Ovary (tissue), 9 donors: ENCODE data around the gene SPINT2. TPM values are rescaled to one million over a fixed set of nuclear protein-coding genes. Genes with fewer than 3 reads are reported as not detected.

ENCODE experiments used
- DNase-seq, 5 donors: peaks; one replicate each; pipeline ENCODE4 v3.0.0-alpha.2; 2019 to 2020
- H3K27ac ChIP-seq, 2 donors: fragments of 200-600 bp; one replicate each; pipeline versions ENCODE4 v1.5.1 to v1.8.0; 2019 to 2022
- H3K27me3 ChIP-seq: fragments of 200-600 bp; one replicate; pipeline ENCODE4 v1.8.0; 2022
- H3K36me3 ChIP-seq: fragments of 200-600 bp; sonication (generic); one replicate; pipeline ENCODE4 v1.5.1; 2019
- H3K4me1 ChIP-seq: one replicate; pipeline ENCODE4 v1.8.1; 2013; ENCODE audit warnings: mild to moderate bottlenecking, moderate library complexity; ENCODE audit not compliant: insufficient read depth
- H3K4me3 ChIP-seq: fragments of 200-600 bp; sonication (generic); one replicate; pipeline ENCODE4 v1.5.1; 2017
- H3K9me3 ChIP-seq, 2 donors: fragments of 200-600 bp in 1 of 2; sonication (generic) in 1 of 2; one replicate each; pipeline versions ENCODE4 v1.5.1 to v1.8.1; 2013 to 2019; ENCODE audit warnings: mild to moderate bottlenecking in 1 of 2, moderate library complexity in 1 of 2
- EP300 ChIP-seq: sonication (generic); formaldehyde crosslinking; IDR thresholded peaks from one replicate; pipeline ENCODE4 v1.6.1; 2017; ENCODE audit warnings: antibody characterized with exemption
- POLR2A ChIP-seq: fragments of 450-650 bp; IDR thresholded peaks from one replicate; pipeline ENCODE4 v1.6.1; 2017; ENCODE audit warnings: antibody characterized with exemption, mild to moderate bottlenecking, moderate library complexity
- WGBS, 3 donors: extraction: QIAGEN DNeasy Blood & Tissue Kit in 1 of 3; methylation state at CpG; one replicate each; pipeline versions ENCODE4 v1.1.5 to v1.1.7; 2013 to 2017; 5-methylcytosine and 5-hydroxymethylcytosine counted together
- intact Hi-C, 4 donors: fragments of 100-400 bp; cut with DNase I; formaldehyde crosslinking; loops; one replicate each; pipeline versions ENCODE4 v1.11.0 to v1.15.1; 2022 to 2023
- polyA plus RNA-seq, 2 donors: library from polyadenylated mRNA; stranded (reverse); fragments of 200-250 nt in 1 of 2; fragments of 350-450 nt in 1 of 2; fragmentation: Illumina TruSeq in 1 of 2; extraction: RNeasy Lipid Tissue Mini Kit (QIAGEN cat#74804) in 1 of 2; gene quantifications; one replicate each; pipeline ENCODE4 v1.2.3, GENCODE V29; 2013 to 2014
- total RNA-seq, 7 donors: library from RNA; depleted of rRNA in 2 of 7; stranded (reverse); fragments of >200 nt in 2 of 7; fragmentation: NEBNext Ultra II Directional in 3 of 7; extraction: Animal tissue kit (Norgen Biotek cat#: 25700) in 3 of 7; gene quantifications; one replicate each; pipeline versions ENCODE4 v1.1.0 to v1.2.4, GENCODE V29; 2016 to 2023
- TF ChIP-seq, protein P1 (sequence below), 3 donors: fragments of 450-650 bp in 2 of 3; fragments of 200-600 bp in 1 of 3; IDR thresholded peaks; one replicate each; pipeline versions ENCODE4 v1.5.1 to v1.8.0; 2016 to 2022; ENCODE audit warnings: antibody characterized with exemption in 3 of 3, mild to moderate bottlenecking in 1 of 3
- donor health status: DM: no; HTN: no; CAD: no; lungs with moderate emphysema.
- donor health status: DM: no; HTN: no; CAD: no.
- donor health status: Bipolar disorder and iron deficiency.
- donor health status: DM: yes; HTN: yes; CAD: no.
- donor health status: DM: no; HTN: no; CAD: no.
- donor health status: DM: yes; HTN: yes; CAD: no.

Gene SPINT2
- total and polyA plus RNA-seq, 9 donors, result 71.5 to 556 (median 117) TPM

DNA sequence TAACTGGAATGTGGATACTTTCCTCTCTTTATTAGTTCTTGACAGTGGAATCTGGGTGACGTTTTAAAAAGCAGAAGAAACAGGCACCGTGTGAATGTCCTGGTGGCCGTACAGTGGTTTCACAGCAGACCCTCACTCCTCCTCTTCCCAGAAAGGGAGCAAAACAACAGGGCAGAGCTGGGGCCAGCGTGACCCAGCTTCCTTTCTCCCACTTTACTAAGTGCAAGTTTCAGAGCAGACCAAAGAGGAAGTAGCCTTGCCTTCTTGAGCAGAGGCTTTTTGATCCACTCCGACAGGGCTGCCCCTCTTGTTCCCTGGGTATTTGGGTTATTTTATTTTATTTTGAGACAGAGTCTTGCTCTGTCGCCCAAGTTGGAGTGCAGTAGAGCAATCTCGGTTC is 20.0 kb downstream of the SPINT2 start:
- H3K4me3 ChIP-seq, result no peak overlapping the region
- no peaks in the 10 kb centered on the region for H3K27me3 ChIP-seq
- no peak for DNase-seq
- intact Hi-C loops, result no loop called here
- H3K27ac ChIP-seq, result peak overlapping the region in 1 of 2 donors; percentile 41
- TF ChIP-seq POLR2A (no peak), EP300 (no peak)
- TF ChIP-seq, protein P1, sequence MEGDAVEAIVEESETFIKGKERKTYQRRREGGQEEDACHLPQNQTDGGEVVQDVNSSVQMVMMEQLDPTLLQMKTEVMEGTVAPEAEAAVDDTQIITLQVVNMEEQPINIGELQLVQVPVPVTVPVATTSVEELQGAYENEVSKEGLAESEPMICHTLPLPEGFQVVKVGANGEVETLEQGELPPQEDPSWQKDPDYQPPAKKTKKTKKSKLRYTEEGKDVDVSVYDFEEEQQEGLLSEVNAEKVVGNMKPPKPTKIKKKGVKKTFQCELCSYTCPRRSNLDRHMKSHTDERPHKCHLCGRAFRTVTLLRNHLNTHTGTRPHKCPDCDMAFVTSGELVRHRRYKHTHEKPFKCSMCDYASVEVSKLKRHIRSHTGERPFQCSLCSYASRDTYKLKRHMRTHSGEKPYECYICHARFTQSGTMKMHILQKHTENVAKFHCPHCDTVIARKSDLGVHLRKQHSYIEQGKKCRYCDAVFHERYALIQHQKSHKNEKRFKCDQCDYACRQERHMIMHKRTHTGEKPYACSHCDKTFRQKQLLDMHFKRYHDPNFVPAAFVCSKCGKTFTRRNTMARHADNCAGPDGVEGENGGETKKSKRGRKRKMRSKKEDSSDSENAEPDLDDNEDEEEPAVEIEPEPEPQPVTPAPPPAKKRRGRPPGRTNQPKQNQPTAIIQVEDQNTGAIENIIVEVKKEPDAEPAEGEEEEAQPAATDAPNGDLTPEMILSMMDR (IDR thresholded peaks at IDR 0.05), result no peak
- no peaks in the 10 kb centered on the region for H3K9me3 ChIP-seq
- no peaks in the 10 kb centered on the region for H3K36me3 ChIP-seq
- H3K4me1 ChIP-seq, result peaks cover 15% of the 10 kb centered on the region
- 10 to 26% (median 10%) methylated on average over 7 of the region's 7 CpGs for WGBS, 3 donors

DNA sequence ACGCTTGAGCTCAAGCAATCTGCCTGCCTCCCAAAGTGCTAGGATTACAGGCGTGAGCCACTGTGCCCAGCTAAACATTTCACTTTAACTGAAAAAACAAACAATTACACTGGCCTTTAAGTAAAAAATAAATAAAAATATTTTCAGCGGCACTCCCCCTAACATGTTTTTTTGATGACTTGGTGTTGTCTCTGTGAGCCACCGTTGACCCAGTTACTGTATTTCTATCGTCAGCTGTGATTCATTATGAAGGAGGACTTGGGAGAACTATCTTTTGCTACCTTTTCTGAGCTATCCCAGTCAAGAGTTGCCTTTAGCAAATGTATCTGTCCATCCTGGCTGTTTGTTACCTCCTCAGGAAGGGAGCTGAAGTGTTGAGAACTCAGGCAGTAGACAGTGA is 21.2 kb downstream of the SPINT2 start:
- intact Hi-C loops, result no loop called here
- peaks cover 15% of the 10 kb centered on the region for H3K4me1 ChIP-seq
- TF ChIP-seq EP300 (no peak), POLR2A (no peak)
- TF ChIP-seq, protein P1 (IDR thresholded peaks at IDR 0.05), result no peak
- DNase-seq, result no peak
- no peaks in the 10 kb centered on the region for H3K27me3 ChIP-seq
- H3K9me3 ChIP-seq, result no peaks in the 10 kb centered on the region
- 45 to 66% (median 61%) methylated on average over 5 of the region's 5 CpGs for WGBS, 3 donors
- no peak overlapping the region for H3K4me3 ChIP-seq
- no peaks in the 10 kb centered on the region for H3K36me3 ChIP-seq
- no peak overlapping the region for H3K27ac ChIP-seq

DNA sequence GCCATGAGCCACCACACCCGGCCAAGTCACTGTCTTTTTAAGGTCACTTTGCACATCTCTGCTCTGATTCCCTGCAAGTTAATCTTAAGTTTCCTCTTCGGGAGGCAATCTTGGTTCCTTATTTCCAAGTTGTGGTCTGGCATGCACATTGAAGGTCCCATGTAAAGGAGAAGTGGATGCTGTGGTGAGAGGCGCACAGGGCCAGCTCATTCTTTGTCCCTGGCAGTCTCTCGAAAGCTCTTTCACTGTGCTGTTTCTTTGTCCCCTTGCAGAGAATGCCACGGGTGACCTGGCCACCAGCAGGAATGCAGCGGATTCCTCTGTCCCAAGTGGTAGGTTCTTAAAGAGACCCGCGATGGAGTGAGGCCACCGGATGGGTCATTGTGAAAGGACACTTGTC is 23.2 kb downstream of the SPINT2 start:
- no peak for DNase-seq
- Histone ChIP-seq H3K27ac (no peak overlapping the region), H3K36me3 (no peaks in the 10 kb centered on the region), H3K4me1 (peaks cover 9% of the 10 kb centered on the region), H3K27me3 (no peaks in the 10 kb centered on the region), H3K4me3 (no peak overlapping the region), H3K9me3 (no peaks in the 10 kb centered on the region)
- intact Hi-C loops, result no loop called here
- TF ChIP-seq EP300, result no peak
- TF ChIP-seq, protein P1 (IDR thresholded peaks at IDR 0.05), result no peak
- no peak for TF ChIP-seq POLR2A
- 75 to 86% (median 82%) methylated on average over 9 of the region's 9 CpGs for WGBS, 3 donors

DNA sequence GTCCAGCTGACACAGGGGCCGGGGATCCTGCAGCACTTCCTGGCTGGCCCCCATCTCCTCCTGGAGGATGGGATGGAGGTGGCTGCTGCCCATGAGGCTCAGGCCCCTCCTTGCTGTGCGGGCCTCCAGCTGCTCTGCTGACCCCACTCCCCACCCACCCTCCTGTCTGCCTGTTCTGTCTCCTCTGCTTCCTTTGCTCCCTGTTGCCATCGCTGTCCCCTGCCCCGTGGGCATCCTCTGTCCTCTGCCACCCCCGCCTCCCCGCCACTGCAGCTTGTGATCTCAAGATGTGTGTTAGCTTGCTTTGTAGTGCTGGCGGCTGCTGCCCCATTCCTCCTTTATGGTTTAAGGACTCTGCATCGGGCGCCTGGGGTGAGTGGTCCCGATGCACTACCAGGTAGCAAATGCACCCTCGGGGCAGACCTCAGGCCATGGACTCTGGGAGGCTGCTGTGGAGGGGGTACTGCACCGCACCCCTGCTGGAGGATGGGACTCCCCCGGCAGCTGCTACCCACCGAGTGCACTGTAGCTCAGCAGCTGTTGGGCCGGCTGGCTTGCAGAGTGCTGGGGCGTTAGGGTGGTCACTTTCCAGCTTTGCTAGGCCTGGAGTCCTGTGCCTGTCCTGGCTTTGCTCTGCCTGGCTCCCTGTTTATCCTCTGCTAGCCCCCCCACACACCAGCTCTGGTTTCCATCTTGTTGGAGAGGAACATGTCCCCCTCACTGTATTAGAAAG is 23.9 kb downstream of the SPINT2 start:
- Histone ChIP-seq H3K4me3 (no peak overlapping the region), H3K27ac (no peak overlapping the region), H3K9me3 (no peaks in the 10 kb centered on the region), H3K27me3 (no peaks in the 10 kb centered on the region), H3K4me1 (peaks cover 8% of the 10 kb centered on the region), H3K36me3 (no peaks in the 10 kb centered on the region)
- WGBS, 3 donors, result 72 to 75% (median 73%) methylated on average over 16 of the region's 16 CpGs
- no peak for TF ChIP-seq EP300
- no peak for TF ChIP-seq POLR2A
- TF ChIP-seq, protein P1 (IDR thresholded peaks at IDR 0.05), result no peak
- intact Hi-C loops, result no loop called here
- no peak for DNase-seq
